CD4-positive, alpha-beta T cell treated with Interleukin-4 for 4 hours (primary cell): Measurements from ENCODE around the gene SAP30.

Experiments
- DNase-seq: peaks from one replicate; pipeline ENCODE4 v3.0.0-alpha.2; 2020

SAP30 gene

DNA sequence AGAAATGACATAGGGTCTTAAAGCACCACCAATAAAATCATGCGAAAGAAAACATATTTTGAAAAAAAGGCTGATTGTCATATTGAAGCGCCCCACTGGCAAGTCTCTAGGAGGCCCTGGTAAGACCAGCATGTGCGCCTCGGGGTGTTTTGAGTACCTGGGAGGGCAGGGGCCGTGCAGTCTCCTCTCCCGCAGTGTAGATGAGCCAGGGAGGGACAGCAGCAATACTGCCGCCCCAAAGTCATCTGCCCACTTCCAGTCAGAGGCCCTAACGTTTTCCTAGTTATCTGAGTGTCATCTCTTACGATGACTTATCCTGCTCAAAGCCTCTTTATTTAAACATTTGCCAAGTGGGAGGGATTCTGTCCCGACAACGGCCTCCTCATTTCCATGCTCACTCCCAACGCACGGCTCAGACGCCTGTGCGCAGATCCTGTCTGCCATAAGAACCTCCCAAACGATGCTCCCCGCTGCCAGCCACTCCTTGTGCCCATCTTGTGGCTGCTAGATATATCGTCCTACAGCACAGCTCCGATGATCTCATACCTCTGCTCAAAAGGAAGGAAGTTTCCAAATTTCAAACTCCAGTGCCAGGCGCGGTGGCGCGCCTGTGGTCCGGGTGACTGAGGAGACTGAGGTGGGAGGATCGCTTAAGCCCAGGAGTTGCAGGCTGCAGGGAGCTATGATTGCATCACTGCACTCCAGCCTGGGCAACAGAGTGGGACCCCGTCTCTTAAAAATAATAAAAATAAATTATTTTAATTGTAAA, 45.3 kb downstream of the SAP30 start:
- no peak for DNase-seq

- DNase-seq: no peak
Measured at GRCh38 chr4:173417833-173418232, 47.1 kb downstream of the SAP30 start.

GRCh38 chr4:173418639-173419038, 47.9 kb downstream of the SAP30 start:
- DNase-seq: no peak

- peak; percentile 25 for DNase-seq
Measured at GRCh38 chr4:173420324-173420752, 49.6 kb downstream of the SAP30 start.

DNA sequence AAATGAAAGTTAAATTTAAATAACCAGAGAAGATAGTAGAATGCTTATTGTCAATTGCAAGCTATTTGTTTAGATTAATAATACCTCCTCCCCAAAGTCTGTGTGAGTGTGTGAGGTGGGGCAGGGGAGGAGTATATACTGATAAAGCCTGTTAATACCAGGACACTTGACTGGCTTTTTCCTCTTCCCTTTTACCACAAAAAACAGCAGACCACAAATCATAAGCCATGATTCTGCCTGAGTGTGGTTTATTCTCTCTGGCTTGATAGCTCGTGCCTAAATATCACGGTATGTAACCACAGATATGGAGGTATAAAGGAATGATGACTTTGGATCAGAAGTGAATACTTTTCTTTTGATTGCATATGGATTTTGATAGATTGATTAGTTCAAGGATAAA, 50.0 kb downstream of the SAP30 start:
- no peak for DNase-seq

- no peak for DNase-seq
Measured at GRCh38 chr4:173424899-173425805, 54.4 kb downstream of the SAP30 start.

GRCh38 chr4:173426064-173426463, 55.3 kb downstream of the SAP30 start:
- no peak for DNase-seq
